ENCODE results near the gene NCS1. TPM values are rescaled to one million over a fixed set of nuclear protein-coding genes. Genes with fewer than 3 reads are reported as not detected.

The NCS1 gene
- polyA plus RNA-seq, 3 donors, result not detected

GRCh38 chr9:130225071-130225470 is 52.9 kb downstream of the NCS1 start:
- Mint-ChIP-seq H3K27ac (no peak overlapping the region), H3K36me3 (no peaks in the 10 kb centered on the region), H3K27me3 (ENCODE audit: low read depth in 3 of 3) (peaks cover 0 to 2% (median 2%) of the 10 kb centered on the region in 3 donors), H3K4me1 (no peaks in the 10 kb centered on the region), H3K4me3 (no peak overlapping the region), H3K9me3 (peaks cover 4 to 18% (median 12%) of the 10 kb centered on the region in 7 donors)
- TF ChIP-seq CTCF (IDR thresholded peaks at IDR 0.05), result no peak
- H3K79me2 ChIP-seq (ENCODE audit: insufficient read depth, low read length), result no peaks in the 10 kb centered on the region
- intact Hi-C loops (cut with micrococcal nuclease), result no loop called here
- H3K27ac ChIP-seq (ENCODE audit: low read depth in 1 of 2, low read length in 2 of 2), result no peak overlapping the region
- H3K36me3 ChIP-seq (replicated peaks in 1 of 2; ENCODE audit: control insufficient read depth in 1 of 2, insufficient read depth in 2 of 2, low read length in 2 of 2), result no peaks in the 10 kb centered on the region
- H3K9ac ChIP-seq (ENCODE audit: insufficient read depth, low read length, poor library complexity, severe bottlenecking), result no peak overlapping the region
- WGBS (ENCODE audit: insufficient coverage), result 98% methylated on average over 9 of the region's 11 CpGs
- peaks cover 7 to 11% of the 10 kb centered on the region in 2 donors for H3K9me3 ChIP-seq (replicated peaks in 1 of 2; ENCODE audit: control insufficient read depth in 1 of 2, insufficient read depth in 1 of 2, low read length in 2 of 2)
- no peaks in the 10 kb centered on the region for H3K27me3 ChIP-seq (ENCODE audit: control insufficient read depth in 2 of 2, insufficient read depth in 2 of 2, low read length in 2 of 2)
- no peaks in the 10 kb centered on the region for H3K4me1 ChIP-seq (ENCODE audit: control insufficient read depth in 1 of 2, insufficient read depth in 2 of 2, low read length in 2 of 2)
- no peak overlapping the region for H3K4me2 ChIP-seq (replicated peaks; ENCODE audit: extremely low read depth, low read length, poor library complexity, severe bottlenecking)
- DNase-seq, result no peak
- H3K4me3 ChIP-seq (replicated peaks in 1 of 3; ENCODE audit: low read depth in 2 of 3, low read length in 3 of 3), result no peak overlapping the region
- no peaks in the 10 kb centered on the region for H4K20me1 ChIP-seq (ENCODE audit: insufficient read depth, low read length)
- no peak overlapping the region for H2AFZ ChIP-seq (ENCODE audit: insufficient read depth, low read depth, low read length, poor library complexity, severe bottlenecking)

GRCh38 chr9:130225586-130225985 is 53.4 kb downstream of the NCS1 start:
- Histone ChIP-seq H3K9ac (ENCODE audit: insufficient read depth, low read length, poor library complexity, severe bottlenecking) (no peak overlapping the region), H3K36me3 (replicated peaks in 1 of 2; ENCODE audit: control insufficient read depth in 1 of 2, insufficient read depth in 2 of 2, low read length in 2 of 2) (no peaks in the 10 kb centered on the region), H4K20me1 (ENCODE audit: insufficient read depth, low read length) (no peaks in the 10 kb centered on the region), H3K27ac (ENCODE audit: low read depth in 1 of 2, low read length in 2 of 2) (no peak overlapping the region), H3K4me2 (replicated peaks; ENCODE audit: extremely low read depth, low read length, poor library complexity, severe bottlenecking) (no peak overlapping the region), H3K9me3 (replicated peaks in 1 of 2; ENCODE audit: control insufficient read depth in 1 of 2, insufficient read depth in 1 of 2, low read length in 2 of 2) (peaks cover 7 to 11% of the 10 kb centered on the region in 2 donors), H3K27me3 (ENCODE audit: control insufficient read depth in 2 of 2, insufficient read depth in 2 of 2, low read length in 2 of 2) (no peaks in the 10 kb centered on the region), H3K4me3 (replicated peaks in 1 of 3; ENCODE audit: low read depth in 2 of 3, low read length in 3 of 3) (no peak overlapping the region), H3K79me2 (ENCODE audit: insufficient read depth, low read length) (no peaks in the 10 kb centered on the region), H2AFZ (ENCODE audit: insufficient read depth, low read depth, low read length, poor library complexity, severe bottlenecking) (no peak overlapping the region), H3K4me1 (ENCODE audit: control insufficient read depth in 1 of 2, insufficient read depth in 2 of 2, low read length in 2 of 2) (no peaks in the 10 kb centered on the region)
- no peak overlapping the region for H3K4me3 Mint-ChIP-seq
- DNase-seq, result no peak
- peaks cover 4 to 18% (median 12%) of the 10 kb centered on the region in 7 donors for H3K9me3 Mint-ChIP-seq
- 97% methylated on average over 19 of the region's 20 CpGs for WGBS (ENCODE audit: insufficient coverage)
- H3K36me3 Mint-ChIP-seq, result no peaks in the 10 kb centered on the region
- no peak overlapping the region for H3K27ac Mint-ChIP-seq
- peaks cover 1 to 3% (median 2%) of the 10 kb centered on the region in 3 donors for H3K27me3 Mint-ChIP-seq (ENCODE audit: low read depth in 3 of 3)
- intact Hi-C loops (cut with micrococcal nuclease), result no loop called here
- H3K4me1 Mint-ChIP-seq, result no peaks in the 10 kb centered on the region
- no peak for TF ChIP-seq CTCF (IDR thresholded peaks at IDR 0.05)
